WTC11 (cell line): ENCODE data around the gene FAM217A. TPM values are rescaled to one million over a fixed set of nuclear protein-coding genes. Genes with fewer than 3 reads are reported as not detected.

Source experiments
- CREM ChIP-seq: sonication (generic); formaldehyde crosslinking; IDR thresholded peaks from 2 replicates; pipeline ENCODE4 v1.8.1; 2022; ENCODE audit warnings: mild to moderate bottlenecking, missing genetic modification reagents, moderate library complexity
- ELF4 ChIP-seq: sonication (generic); formaldehyde crosslinking; IDR thresholded peaks from 2 replicates; pipeline ENCODE4 v1.8.1; 2022; ENCODE audit warnings: low read depth, mild to moderate bottlenecking, moderate library complexity, missing genetic modification reagents
- EMX1 ChIP-seq: fragments of 250-450 bp; sonication (Bioruptor Pico); IDR thresholded peaks from 2 replicates; pipeline ENCODE4 v1.8.0; 2021; ENCODE audit warnings: mild to moderate bottlenecking
- FOXP1 ChIP-seq: sonication (generic); formaldehyde crosslinking; IDR thresholded peaks from 2 replicates; pipeline ENCODE4 v1.8.0; 2022; ENCODE audit warnings: missing genetic modification reagents, mild to moderate bottlenecking, moderate library complexity, borderline replicate concordance
- GABPB1 ChIP-seq: sonication (generic); formaldehyde crosslinking; IDR thresholded peaks from 2 replicates; pipeline ENCODE4 v1.8.1; 2023; ENCODE audit warnings: mild to moderate bottlenecking, missing genetic modification reagents
- HMGA2 ChIP-seq: fragments of 250-450 bp; sonication (Bioruptor Pico); IDR thresholded peaks from 2 replicates; pipeline ENCODE4 v1.4.0; 2021; ENCODE audit warnings: mild to moderate bottlenecking, moderate library complexity
- NFE2L1 ChIP-seq: sonication (generic); formaldehyde crosslinking; IDR thresholded peaks from 2 replicates; pipeline ENCODE4 v1.8.1; 2023; ENCODE audit warnings: missing genetic modification reagents
- NR1H2 ChIP-seq: sonication (generic); formaldehyde crosslinking; IDR thresholded peaks from 2 replicates; pipeline ENCODE4 v1.9.0; 2021; ENCODE audit warnings: mild to moderate bottlenecking, moderate library complexity, missing genetic modification reagents
- NR3C1 ChIP-seq: sonication (generic); formaldehyde crosslinking; conservative IDR thresholded peaks from 2 replicates; pipeline ENCODE4 v1.8.1; 2023; ENCODE audit warnings: low read depth, mild to moderate bottlenecking, missing genetic modification reagents
- RELA ChIP-seq: sonication (generic); formaldehyde crosslinking; IDR thresholded peaks from 2 replicates; pipeline ENCODE4 v1.8.1; 2022; ENCODE audit warnings: missing genetic modification reagents, mild to moderate bottlenecking, borderline replicate concordance
- SMAD4 ChIP-seq: sonication (generic); formaldehyde crosslinking; IDR thresholded peaks from 2 replicates; pipeline ENCODE4 v1.8.0; 2022; ENCODE audit warnings: mild to moderate bottlenecking, missing genetic modification reagents
- SP1 ChIP-seq: sonication (generic); formaldehyde crosslinking; conservative IDR thresholded peaks from 2 replicates; pipeline ENCODE4 v1.8.1; 2022; ENCODE audit warnings: missing genetic modification reagents
- ZNF121 ChIP-seq: sonication (generic); formaldehyde crosslinking; IDR thresholded peaks from 2 replicates; pipeline ENCODE4 v1.8.0; 2023; ENCODE audit warnings: missing genetic modification reagents
- ZNF232 ChIP-seq: sonication (generic); formaldehyde crosslinking; IDR thresholded peaks from 2 replicates; pipeline ENCODE4 v1.8.0; 2022; ENCODE audit warnings: mild to moderate bottlenecking, missing genetic modification reagents
- total RNA-seq: library from RNA; stranded (reverse); gene quantifications from 3 replicates; pipeline ENCODE4 v1.2.3, GENCODE V29; 2021
- TF ChIP-seq, protein P1 (sequence below): sonication (generic); formaldehyde crosslinking; IDR thresholded peaks from 2 replicates; pipeline ENCODE4 v1.8.1; 2022; ENCODE audit warnings: mild to moderate bottlenecking, missing genetic modification reagents, moderate library complexity, borderline replicate concordance
- TF ChIP-seq, protein P2 (sequence below): fragments of 250-450 bp; sonication (Bioruptor Pico); IDR thresholded peaks from 2 replicates; pipeline ENCODE4 v2.1.2; 2022; ENCODE audit warnings: mild to moderate bottlenecking, moderate library complexity
- TF ChIP-seq, protein P3 (sequence below): sonication (generic); formaldehyde crosslinking; IDR thresholded peaks from 2 replicates; pipeline ENCODE4 v1.8.1; 2022; ENCODE audit warnings: mild to moderate bottlenecking, moderate library complexity, missing genetic modification reagents
- TF ChIP-seq, protein P4 (sequence below): sonication (generic); formaldehyde crosslinking; IDR thresholded peaks from 2 replicates; pipeline ENCODE4 v1.8.0; 2023; ENCODE audit warnings: missing genetic modification reagents, mild to moderate bottlenecking, borderline replicate concordance
- TF ChIP-seq, protein P5 (sequence below): sonication (generic); formaldehyde crosslinking; IDR thresholded peaks from 2 replicates; pipeline ENCODE4 v1.8.1; 2022; ENCODE audit warnings: low read depth, mild to moderate bottlenecking, moderate library complexity, missing genetic modification reagents, borderline replicate concordance
- TF ChIP-seq, protein P6 (sequence below): sonication (generic); formaldehyde crosslinking; IDR thresholded peaks from 2 replicates; pipeline ENCODE4 v1.8.0; 2022; ENCODE audit warnings: mild to moderate bottlenecking, missing genetic modification reagents
- TF ChIP-seq, protein P7 (sequence below): sonication (generic); formaldehyde crosslinking; IDR thresholded peaks from 2 replicates; pipeline ENCODE4 v1.8.1; 2023; ENCODE audit warnings: mild to moderate bottlenecking, moderate library complexity, missing genetic modification reagents
- TF ChIP-seq, protein P8 (sequence below): sonication (generic); formaldehyde crosslinking; IDR thresholded peaks from 2 replicates; pipeline ENCODE4 v1.8.0; 2023; ENCODE audit warnings: missing genetic modification reagents

Gene FAM217A
- total RNA-seq, 1 experiment from 2014 or later, result not detected

DNA sequence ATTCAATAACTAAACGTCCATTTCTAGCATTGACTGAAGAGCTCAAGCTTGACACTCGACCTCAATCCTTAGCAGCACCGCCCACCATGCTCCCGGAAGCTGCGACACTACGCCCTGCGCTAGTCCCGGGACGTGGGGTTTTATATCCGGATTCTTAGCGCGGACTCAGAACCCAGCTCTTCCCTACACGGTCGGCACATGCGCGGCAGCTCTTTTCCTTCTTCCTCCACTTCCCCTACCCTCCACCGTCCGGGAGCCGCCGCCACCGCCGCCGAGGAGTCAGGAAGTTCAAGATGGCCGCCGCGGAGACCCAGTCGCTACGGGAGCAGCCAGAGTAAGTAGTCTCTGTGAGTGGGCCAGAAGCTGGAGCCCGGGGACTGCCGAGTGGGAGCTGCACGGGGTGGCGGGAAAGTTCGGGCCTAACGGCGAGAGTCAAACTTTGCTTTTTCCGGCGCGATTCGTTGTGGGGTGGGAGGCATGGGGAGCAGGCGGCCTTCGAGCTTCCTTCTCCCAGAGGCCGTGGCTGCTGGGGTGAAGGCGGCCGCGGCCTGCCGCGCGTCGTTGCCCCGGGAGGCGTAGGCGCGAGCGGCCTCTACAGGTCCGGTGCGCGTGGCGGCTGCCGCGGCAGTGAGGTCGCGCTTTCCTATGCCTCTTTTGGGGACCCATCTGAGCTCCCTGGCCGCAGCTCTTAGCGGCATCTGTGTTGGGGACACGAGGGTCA, 57.6 kb downstream of the FAM217A start (continued):
- TF ChIP-seq, protein P1, sequence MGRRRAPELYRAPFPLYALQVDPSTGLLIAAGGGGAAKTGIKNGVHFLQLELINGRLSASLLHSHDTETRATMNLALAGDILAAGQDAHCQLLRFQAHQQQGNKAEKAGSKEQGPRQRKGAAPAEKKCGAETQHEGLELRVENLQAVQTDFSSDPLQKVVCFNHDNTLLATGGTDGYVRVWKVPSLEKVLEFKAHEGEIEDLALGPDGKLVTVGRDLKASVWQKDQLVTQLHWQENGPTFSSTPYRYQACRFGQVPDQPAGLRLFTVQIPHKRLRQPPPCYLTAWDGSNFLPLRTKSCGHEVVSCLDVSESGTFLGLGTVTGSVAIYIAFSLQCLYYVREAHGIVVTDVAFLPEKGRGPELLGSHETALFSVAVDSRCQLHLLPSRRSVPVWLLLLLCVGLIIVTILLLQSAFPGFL, result 0 out of 2 replicates have a peak, but pooled peaks have one; percentile 53
- TF ChIP-seq ELF4 (CRISPR knock-in tag), result peak; percentile 24; the same call in 1 of the 2 replicates
- 0 out of 2 replicates have a peak, but pooled peaks have one; percentile 46 for TF ChIP-seq SMAD4
- no peak for TF ChIP-seq HMGA2 (CRISPR knock-in tag)
- 0 out of 2 replicates have a peak, but pooled peaks have one; percentile 44 for TF ChIP-seq NR1H2 (CRISPR knock-in tag)
- no peak for TF ChIP-seq NR3C1
- TF ChIP-seq, protein P2, sequence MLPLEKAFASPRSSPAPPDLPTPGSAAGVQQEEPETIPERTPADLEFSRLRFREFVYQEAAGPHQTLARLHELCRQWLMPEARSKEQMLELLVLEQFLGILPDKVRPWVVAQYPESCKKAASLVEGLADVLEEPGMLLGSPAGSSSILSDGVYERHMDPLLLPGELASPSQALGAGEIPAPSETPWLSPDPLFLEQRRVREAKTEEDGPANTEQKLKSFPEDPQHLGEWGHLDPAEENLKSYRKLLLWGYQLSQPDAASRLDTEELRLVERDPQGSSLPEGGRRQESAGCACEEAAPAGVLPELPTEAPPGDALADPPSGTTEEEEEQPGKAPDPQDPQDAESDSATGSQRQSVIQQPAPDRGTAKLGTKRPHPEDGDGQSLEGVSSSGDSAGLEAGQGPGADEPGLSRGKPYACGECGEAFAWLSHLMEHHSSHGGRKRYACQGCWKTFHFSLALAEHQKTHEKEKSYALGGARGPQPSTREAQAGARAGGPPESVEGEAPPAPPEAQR (CRISPR knock-in tag), result no peak
- TF ChIP-seq ZNF121, result no peak
- TF ChIP-seq, protein P3, sequence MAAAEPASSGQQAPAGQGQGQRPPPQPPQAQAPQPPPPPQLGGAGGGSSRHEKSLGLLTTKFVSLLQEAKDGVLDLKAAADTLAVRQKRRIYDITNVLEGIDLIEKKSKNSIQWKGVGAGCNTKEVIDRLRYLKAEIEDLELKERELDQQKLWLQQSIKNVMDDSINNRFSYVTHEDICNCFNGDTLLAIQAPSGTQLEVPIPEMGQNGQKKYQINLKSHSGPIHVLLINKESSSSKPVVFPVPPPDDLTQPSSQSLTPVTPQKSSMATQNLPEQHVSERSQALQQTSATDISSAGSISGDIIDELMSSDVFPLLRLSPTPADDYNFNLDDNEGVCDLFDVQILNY (CRISPR knock-in tag), result peak; percentile 74
- TF ChIP-seq FOXP1 (CRISPR knock-in tag), result peak; percentile 84
- peak; percentile 60; the same call in 1 of the 2 replicates for TF ChIP-seq RELA
- TF ChIP-seq CREM (CRISPR knock-in tag), result peak; percentile 69
- TF ChIP-seq SP1 (CRISPR knock-in tag), result peak; percentile 74
- TF ChIP-seq, protein P4, sequence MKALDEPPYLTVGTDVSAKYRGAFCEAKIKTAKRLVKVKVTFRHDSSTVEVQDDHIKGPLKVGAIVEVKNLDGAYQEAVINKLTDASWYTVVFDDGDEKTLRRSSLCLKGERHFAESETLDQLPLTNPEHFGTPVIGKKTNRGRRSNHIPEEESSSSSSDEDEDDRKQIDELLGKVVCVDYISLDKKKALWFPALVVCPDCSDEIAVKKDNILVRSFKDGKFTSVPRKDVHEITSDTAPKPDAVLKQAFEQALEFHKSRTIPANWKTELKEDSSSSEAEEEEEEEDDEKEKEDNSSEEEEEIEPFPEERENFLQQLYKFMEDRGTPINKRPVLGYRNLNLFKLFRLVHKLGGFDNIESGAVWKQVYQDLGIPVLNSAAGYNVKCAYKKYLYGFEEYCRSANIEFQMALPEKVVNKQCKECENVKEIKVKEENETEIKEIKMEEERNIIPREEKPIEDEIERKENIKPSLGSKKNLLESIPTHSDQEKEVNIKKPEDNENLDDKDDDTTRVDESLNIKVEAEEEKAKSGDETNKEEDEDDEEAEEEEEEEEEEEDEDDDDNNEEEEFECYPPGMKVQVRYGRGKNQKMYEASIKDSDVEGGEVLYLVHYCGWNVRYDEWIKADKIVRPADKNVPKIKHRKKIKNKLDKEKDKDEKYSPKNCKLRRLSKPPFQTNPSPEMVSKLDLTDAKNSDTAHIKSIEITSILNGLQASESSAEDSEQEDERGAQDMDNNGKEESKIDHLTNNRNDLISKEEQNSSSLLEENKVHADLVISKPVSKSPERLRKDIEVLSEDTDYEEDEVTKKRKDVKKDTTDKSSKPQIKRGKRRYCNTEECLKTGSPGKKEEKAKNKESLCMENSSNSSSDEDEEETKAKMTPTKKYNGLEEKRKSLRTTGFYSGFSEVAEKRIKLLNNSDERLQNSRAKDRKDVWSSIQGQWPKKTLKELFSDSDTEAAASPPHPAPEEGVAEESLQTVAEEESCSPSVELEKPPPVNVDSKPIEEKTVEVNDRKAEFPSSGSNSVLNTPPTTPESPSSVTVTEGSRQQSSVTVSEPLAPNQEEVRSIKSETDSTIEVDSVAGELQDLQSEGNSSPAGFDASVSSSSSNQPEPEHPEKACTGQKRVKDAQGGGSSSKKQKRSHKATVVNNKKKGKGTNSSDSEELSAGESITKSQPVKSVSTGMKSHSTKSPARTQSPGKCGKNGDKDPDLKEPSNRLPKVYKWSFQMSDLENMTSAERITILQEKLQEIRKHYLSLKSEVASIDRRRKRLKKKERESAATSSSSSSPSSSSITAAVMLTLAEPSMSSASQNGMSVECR (CRISPR knock-in tag), result peak; percentile 66
- TF ChIP-seq, protein P5, sequence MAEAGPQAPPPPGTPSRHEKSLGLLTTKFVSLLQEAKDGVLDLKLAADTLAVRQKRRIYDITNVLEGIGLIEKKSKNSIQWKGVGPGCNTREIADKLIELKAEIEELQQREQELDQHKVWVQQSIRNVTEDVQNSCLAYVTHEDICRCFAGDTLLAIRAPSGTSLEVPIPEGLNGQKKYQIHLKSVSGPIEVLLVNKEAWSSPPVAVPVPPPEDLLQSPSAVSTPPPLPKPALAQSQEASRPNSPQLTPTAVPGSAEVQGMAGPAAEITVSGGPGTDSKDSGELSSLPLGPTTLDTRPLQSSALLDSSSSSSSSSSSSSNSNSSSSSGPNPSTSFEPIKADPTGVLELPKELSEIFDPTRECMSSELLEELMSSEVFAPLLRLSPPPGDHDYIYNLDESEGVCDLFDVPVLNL (CRISPR knock-in tag), result peak; percentile 70; the same call in 1 of the 2 replicates
- TF ChIP-seq ZNF232 (CRISPR knock-in tag), result 0 out of 2 replicates have a peak, but pooled peaks have one; percentile 26
- peak; percentile 62; the same call in 1 of the 2 replicates for TF ChIP-seq NFE2L1 (CRISPR knock-in tag)
- no peak for TF ChIP-seq EMX1 (CRISPR knock-in tag)
- TF ChIP-seq GABPB1, result peak; percentile 22
- TF ChIP-seq, protein P6, sequence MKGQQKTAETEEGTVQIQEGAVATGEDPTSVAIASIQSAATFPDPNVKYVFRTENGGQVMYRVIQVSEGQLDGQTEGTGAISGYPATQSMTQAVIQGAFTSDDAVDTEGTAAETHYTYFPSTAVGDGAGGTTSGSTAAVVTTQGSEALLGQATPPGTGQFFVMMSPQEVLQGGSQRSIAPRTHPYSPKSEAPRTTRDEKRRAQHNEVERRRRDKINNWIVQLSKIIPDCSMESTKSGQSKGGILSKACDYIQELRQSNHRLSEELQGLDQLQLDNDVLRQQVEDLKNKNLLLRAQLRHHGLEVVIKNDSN (CRISPR knock-in tag), result peak; percentile 53; the same call in 1 of the 2 replicates
- TF ChIP-seq, protein P7, sequence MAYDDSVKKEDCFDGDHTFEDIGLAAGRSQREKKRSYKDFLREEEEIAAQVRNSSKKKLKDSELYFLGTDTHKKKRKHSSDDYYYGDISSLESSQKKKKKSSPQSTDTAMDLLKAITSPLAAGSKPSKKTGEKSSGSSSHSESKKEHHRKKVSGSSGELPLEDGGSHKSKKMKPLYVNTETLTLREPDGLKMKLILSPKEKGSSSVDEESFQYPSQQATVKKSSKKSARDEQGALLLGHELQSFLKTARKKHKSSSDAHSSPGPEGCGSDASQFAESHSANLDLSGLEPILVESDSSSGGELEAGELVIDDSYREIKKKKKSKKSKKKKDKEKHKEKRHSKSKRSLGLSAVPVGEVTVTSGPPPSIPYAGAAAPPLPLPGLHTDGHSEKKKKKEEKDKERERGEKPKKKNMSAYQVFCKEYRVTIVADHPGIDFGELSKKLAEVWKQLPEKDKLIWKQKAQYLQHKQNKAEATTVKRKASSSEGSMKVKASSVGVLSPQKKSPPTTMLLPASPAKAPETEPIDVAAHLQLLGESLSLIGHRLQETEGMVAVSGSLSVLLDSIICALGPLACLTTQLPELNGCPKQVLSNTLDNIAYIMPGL (CRISPR knock-in tag), result peak; percentile 87
- TF ChIP-seq, protein P8, sequence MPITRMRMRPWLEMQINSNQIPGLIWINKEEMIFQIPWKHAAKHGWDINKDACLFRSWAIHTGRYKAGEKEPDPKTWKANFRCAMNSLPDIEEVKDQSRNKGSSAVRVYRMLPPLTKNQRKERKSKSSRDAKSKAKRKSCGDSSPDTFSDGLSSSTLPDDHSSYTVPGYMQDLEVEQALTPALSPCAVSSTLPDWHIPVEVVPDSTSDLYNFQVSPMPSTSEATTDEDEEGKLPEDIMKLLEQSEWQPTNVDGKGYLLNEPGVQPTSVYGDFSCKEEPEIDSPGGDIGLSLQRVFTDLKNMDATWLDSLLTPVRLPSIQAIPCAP (CRISPR knock-in tag), result peak; percentile 84
- TF ChIP-seq, all 79 proteins: peak for 26
